ENCODE measurements around the gene PRDM2.

DNA sequence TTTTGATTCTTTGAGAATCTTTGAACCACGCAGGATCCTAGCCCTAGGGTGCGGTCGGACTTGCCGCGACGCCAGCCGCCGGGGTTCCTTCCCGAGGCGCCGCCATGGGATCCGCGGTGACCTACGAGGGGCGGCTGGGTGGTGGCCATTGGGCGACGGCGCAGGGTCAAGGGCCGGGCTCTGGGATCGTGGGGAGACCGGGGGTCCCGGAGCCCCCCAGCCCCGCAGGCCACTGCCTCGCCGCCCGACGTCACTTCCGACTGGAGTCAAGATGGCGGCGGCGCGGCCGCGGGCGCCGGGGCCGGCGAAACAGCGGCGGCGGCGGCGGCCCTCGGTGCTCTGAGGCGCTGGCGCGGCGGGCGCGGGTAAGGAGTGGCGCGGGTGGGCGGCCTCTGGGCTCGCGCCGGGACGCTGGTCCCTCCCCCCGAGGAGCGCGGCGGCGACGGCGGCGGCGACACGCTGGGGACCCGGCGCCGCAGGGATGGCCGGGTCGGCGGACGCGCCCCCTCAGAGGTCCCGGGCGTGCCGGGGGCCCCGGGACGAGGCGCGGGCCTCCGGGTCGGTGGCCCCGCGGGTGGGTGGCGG lies at the start of gene PRDM2:
- TF ChIP-seq, protein P1, sequence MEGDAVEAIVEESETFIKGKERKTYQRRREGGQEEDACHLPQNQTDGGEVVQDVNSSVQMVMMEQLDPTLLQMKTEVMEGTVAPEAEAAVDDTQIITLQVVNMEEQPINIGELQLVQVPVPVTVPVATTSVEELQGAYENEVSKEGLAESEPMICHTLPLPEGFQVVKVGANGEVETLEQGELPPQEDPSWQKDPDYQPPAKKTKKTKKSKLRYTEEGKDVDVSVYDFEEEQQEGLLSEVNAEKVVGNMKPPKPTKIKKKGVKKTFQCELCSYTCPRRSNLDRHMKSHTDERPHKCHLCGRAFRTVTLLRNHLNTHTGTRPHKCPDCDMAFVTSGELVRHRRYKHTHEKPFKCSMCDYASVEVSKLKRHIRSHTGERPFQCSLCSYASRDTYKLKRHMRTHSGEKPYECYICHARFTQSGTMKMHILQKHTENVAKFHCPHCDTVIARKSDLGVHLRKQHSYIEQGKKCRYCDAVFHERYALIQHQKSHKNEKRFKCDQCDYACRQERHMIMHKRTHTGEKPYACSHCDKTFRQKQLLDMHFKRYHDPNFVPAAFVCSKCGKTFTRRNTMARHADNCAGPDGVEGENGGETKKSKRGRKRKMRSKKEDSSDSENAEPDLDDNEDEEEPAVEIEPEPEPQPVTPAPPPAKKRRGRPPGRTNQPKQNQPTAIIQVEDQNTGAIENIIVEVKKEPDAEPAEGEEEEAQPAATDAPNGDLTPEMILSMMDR (IDR thresholded peaks at IDR 0.05) = no peak
- TF ChIP-seq POLR2A (IDR thresholded peaks at IDR 0.05) = no peak

Data from heart left ventricle (tissue), 13 donors.